Thyroid gland (tissue), 4 donors: ENCODE measurements around the gene YIPF2. TPM values are rescaled to one million over a fixed set of nuclear protein-coding genes. Genes with fewer than 3 reads are reported as not detected.

Source experiments
- DNase-seq, 2 donors: peaks; one replicate each; pipeline ENCODE4 v3.0.0-alpha.2; 2019
- H3K27ac ChIP-seq, 3 donors: fragments of 200-600 bp; sonication (generic); 1 replicate in 2 of 3; 2 replicates in 1 of 3; pipeline ENCODE4 v1.5.1; 2016 to 2019; ENCODE audit warnings: mild to moderate bottlenecking in 1 of 3, moderate library complexity in 1 of 3
- H3K27me3 ChIP-seq: fragments of 200-600 bp; sonication (generic); one replicate; pipeline ENCODE4 v1.5.1; 2019
- H3K36me3 ChIP-seq, 2 donors: fragments of 200-600 bp; sonication (generic); one replicate each; pipeline ENCODE4 v1.5.1; 2016 to 2019
- H3K4me1 ChIP-seq, 2 donors: fragments of 200-600 bp; sonication (generic); one replicate each; pipeline ENCODE4 v1.5.1; 2017 to 2019
- H3K4me3 ChIP-seq, 3 donors: fragments of 200-600 bp; sonication (generic); replicated peaks in 1 of 3; 1 replicate in 2 of 3; 2 replicates in 1 of 3; pipeline ENCODE4 v1.5.1; 2016; ENCODE audit warnings: mild to moderate bottlenecking in 1 of 3
- H3K9me3 ChIP-seq: fragments of 200-600 bp; sonication (generic); one replicate; pipeline ENCODE4 v1.5.1; 2017
- CTCF ChIP-seq, 6 experiments: fragments of 200-600 bp in 3 of 6; fragments of 450-650 bp in 3 of 6; sonication (generic) in 3 of 6; IDR thresholded peaks; one replicate each; pipeline ENCODE4 v1.5.1; 2016 to 2019; ENCODE audit warnings: antibody characterized with exemption in 6 of 6, mild to moderate bottlenecking in 2 of 6, inconsistent platforms in 1 of 6, moderate library complexity in 1 of 6
- POLR2A ChIP-seq, 2 donors: fragments of 450-650 bp; IDR thresholded peaks; one replicate each; pipeline ENCODE4 v1.6.1; 2017; ENCODE audit warnings: antibody characterized with exemption in 2 of 2, mild to moderate bottlenecking in 2 of 2, moderate library complexity in 1 of 2
- WGBS, 2 donors: methylation state at CpG; one replicate each; pipeline ENCODE4 v1.1.5; 2017; 5-methylcytosine and 5-hydroxymethylcytosine counted together
- intact Hi-C: fragments of 100-400 bp; cut with DNase I; formaldehyde crosslinking; loops from one replicate; pipeline ENCODE4 v1.15.1; 2023
- total RNA-seq, 4 donors: library from RNA; depleted of rRNA; stranded (reverse); fragments of >200 nt; gene quantifications; one replicate each; pipeline ENCODE4 v1.2.3, GENCODE V29; 2016

YIPF2 gene
- total RNA-seq, 4 donors from 2014 or later: 85.1 to 127 (median 104) TPM

DNA sequence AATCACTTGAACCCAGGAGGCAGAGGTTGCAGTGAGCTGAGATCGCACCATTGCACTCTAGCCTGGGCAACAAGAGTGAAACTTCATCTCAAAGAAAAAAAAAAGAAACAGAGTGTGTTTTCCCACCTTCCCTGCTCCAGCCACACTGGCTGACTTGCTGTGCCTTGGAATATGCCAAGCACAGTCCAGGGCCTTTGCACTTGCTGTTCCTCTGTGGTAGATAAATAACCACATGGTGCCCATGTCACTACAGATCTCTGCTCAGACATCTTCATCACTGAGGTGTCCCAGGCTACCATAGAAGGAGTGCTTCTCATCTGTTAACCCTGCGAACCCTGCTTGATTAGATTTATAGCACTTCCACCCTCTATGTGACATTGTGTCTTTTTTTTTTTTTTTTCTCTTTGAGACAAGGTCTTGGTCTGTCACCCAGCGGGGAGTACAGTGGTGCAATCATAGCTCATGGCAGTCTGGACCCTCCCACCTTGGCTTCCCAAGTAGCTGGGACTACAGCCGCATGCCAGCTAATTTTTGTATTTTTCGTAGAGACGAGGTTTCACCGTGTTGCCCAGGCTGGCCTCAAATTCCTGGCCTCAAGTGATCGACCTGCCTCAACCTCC lies 42.8 kb upstream of the YIPF2 start:
- H3K27ac ChIP-seq: no peak overlapping the region
- no peak for TF ChIP-seq POLR2A (IDR thresholded peaks at IDR 0.05)
- TF ChIP-seq CTCF (IDR thresholded peaks at IDR 0.05): no peak
- no peak overlapping the region for H3K4me3 ChIP-seq
- H3K36me3 ChIP-seq: no peaks in the 10 kb centered on the region
- WGBS, 2 donors: 93 to 94% methylated on average over 8 of the region's 8 CpGs
- DNase-seq: no peak
- H3K27me3 ChIP-seq: no peaks in the 10 kb centered on the region
- H3K4me1 ChIP-seq: peaks cover 28 to 41% of the 10 kb centered on the region in 2 donors
- H3K9me3 ChIP-seq: no peaks in the 10 kb centered on the region
- intact Hi-C loops: no loop called here

DNA sequence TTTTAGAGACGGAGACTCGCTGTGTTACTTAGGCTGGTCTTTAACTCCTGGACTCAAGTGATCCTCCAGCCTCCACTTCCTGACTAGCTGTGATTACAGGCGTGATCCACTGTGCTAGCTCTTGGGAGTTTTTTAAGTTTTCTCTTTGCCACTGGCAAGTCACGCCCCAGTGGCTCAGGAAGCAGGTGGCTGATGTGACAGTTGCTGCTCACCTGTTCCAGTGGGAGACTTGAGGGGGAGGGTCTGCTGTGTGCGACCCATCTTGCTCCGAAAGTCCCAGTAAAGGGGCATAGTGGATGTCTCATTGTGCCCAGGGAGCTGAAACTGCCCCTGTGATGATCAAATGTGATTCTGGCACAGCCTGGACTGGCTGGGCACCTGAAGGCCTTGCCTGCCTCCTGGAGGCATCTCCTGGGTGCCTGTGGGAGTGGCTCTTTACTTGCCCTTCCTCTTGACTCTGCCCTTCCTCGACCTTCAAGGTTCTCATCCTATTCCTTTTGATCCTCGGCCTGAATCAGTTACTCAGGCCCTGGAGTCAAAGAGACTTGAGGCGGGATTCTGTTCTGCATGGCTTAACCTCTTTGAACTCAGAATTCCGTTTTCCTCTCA lies 40.2 kb upstream of the YIPF2 start:
- peaks cover 26 to 33% of the 10 kb centered on the region in 2 donors for H3K4me1 ChIP-seq
- no peaks in the 10 kb centered on the region for H3K27me3 ChIP-seq
- WGBS, 2 donors: 28 to 41% methylated on average over 9 to 10 of the region's 10 CpGs
- peak; percentile 81 to 82 for DNase-seq
- intact Hi-C loops: no loop called here
- H3K9me3 ChIP-seq: no peaks in the 10 kb centered on the region
- no peaks in the 10 kb centered on the region for H3K36me3 ChIP-seq
- peak overlapping the region; percentile 52 to 72 (median 63) for H3K27ac ChIP-seq
- TF ChIP-seq CTCF (IDR thresholded peaks at IDR 0.05): no peak
- no peak for TF ChIP-seq POLR2A (IDR thresholded peaks at IDR 0.05)
- H3K4me3 ChIP-seq: no peak overlapping the region

DNA sequence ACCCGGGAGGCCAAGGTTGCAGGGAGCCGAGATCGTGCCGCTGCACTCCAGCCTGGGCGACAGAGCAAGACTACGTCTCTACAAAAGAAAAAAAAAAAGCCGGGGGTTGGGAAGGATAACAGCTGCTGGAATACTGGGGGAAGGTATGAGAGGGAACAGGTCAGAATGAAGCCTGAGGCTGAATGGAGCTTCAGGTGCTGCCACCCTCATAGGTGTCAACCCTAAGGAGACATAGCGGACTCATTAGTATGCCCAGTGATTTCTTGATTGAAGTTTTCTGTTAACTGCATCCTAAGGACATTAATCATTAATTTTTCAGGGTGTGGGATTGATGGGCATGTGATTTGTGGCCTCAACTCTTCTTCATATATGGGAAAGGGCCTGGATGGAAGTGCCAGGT lies 38.4 kb upstream of the YIPF2 start:
- Histone ChIP-seq H3K27ac (peak overlapping the region in 2 of 3 donors; percentile 9 to 63), H3K9me3 (no peaks in the 10 kb centered on the region), H3K4me1 (peaks cover 38 to 51% of the 10 kb centered on the region in 2 donors), H3K27me3 (no peaks in the 10 kb centered on the region), H3K36me3 (no peaks in the 10 kb centered on the region), H3K4me3 (no peak overlapping the region)
- TF ChIP-seq CTCF (IDR thresholded peaks at IDR 0.05): no peak
- no peak for TF ChIP-seq POLR2A (IDR thresholded peaks at IDR 0.05)
- intact Hi-C loops: no loop called here
- no peak for DNase-seq
- WGBS, 2 donors: 67 to 71% methylated on average over 8 of the region's 8 CpGs

- Histone ChIP-seq H3K27ac (no peak overlapping the region), H3K36me3 (no peaks in the 10 kb centered on the region), H3K4me3 (no peak overlapping the region), H3K9me3 (no peaks in the 10 kb centered on the region), H3K4me1 (peaks cover 41 to 51% of the 10 kb centered on the region in 2 donors), H3K27me3 (no peaks in the 10 kb centered on the region)
- intact Hi-C loops: no loop called here
- TF ChIP-seq POLR2A (IDR thresholded peaks at IDR 0.05): no peak
- TF ChIP-seq CTCF (IDR thresholded peaks at IDR 0.05): no peak
- DNase-seq: no peak
- WGBS, 2 donors: 88% methylated on average over 6 of the region's 6 CpGs
Observed at GRCh38 chr19:10965398-10965797, 37.0 kb upstream of the YIPF2 start.

DNA sequence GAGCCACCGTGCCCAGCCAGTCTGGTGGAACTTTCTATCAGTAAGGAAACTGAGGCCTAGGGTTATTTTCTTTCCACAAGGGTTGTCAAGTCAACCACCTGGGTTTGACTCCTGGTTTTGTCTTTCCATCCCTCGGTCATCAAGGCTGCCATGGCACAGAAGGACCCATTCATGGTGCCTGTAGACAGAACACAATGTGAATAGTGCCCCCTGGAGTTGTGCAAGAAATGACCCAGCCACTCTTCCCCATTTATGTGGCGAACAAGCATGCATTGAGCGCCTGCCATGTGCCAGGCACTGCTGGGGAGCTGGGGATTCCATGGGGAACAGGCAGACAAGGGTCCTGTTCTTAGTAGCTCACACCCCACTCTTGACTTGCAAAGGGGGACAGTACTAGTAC lies 36.5 kb upstream of the YIPF2 start:
- H3K36me3 ChIP-seq: no peaks in the 10 kb centered on the region
- WGBS, 2 donors: 92 to 100% methylated on average over 4 of the region's 4 CpGs
- peaks cover 45 to 54% of the 10 kb centered on the region in 2 donors for H3K4me1 ChIP-seq
- H3K9me3 ChIP-seq: no peaks in the 10 kb centered on the region
- intact Hi-C loops: no loop called here
- no peak overlapping the region for H3K27ac ChIP-seq
- no peak for TF ChIP-seq POLR2A (IDR thresholded peaks at IDR 0.05)
- no peak for TF ChIP-seq CTCF (IDR thresholded peaks at IDR 0.05)
- no peaks in the 10 kb centered on the region for H3K27me3 ChIP-seq
- no peak overlapping the region for H3K4me3 ChIP-seq
- DNase-seq: no peak
